IMR-90 (cell line): Measurements from ENCODE around the gene GNA15. TPM values are rescaled to one million over a fixed set of nuclear protein-coding genes. Genes with fewer than 3 reads are reported as not detected.

Source experiments
- ATAC-seq: fragments of 200-7000 bp; cut with Tn5 transposase; 2 replicates; pipeline ENCODE4 v1.9.1; 2020; ENCODE audit warnings: low read depth, mild to moderate bottlenecking, moderate library complexity
- BruUV-seq: library from RNA; stranded (reverse); fragments of 400-500 nt; replicated peaks from 2 replicates; lab custom pipeline; 2021; lab: Mats Ljungman, UMichigan
- CTCF ChIA-PET: fragments of 300-600 bp; formaldehyde crosslinking; extraction: SDS; loops from one replicate; lab custom pipeline; 2021; ENCODE audit warnings: antibody characterized with exemption; lab: Yijun Ruan, JAX
- POLR2A ChIA-PET: fragments of 300-600 bp; sonication (Branson Sonifier 250); formaldehyde crosslinking; loops from one replicate; lab custom pipeline; 2022; ENCODE audit warnings: antibody characterized with exemption; ENCODE audit not compliant: unreplicated experiment; lab: Charles Lee
- DNase-seq: peaks from one replicate; pipeline ENCODE4 v3.0.0; 2013
- H2AFZ ChIP-seq: replicated peaks from 2 replicates; pipeline ENCODE3; 2013; ENCODE audit warnings: low read length, mild to moderate bottlenecking; ENCODE audit not compliant: poor library complexity
- H2AK5ac ChIP-seq: 2 replicates; pipeline ENCODE4 v1.6.1; 2013; ENCODE audit warnings: low read depth, low read length, inconsistent platforms
- H2AK9ac ChIP-seq: replicated peaks from 2 replicates; pipeline ENCODE3; 2013; ENCODE audit warnings: mild to moderate bottlenecking, low read depth, low read length, moderate library complexity; ENCODE audit not compliant: poor library complexity
- H2BK120ac ChIP-seq: 2 replicates; pipeline ENCODE4 v1.6.1; 2013; ENCODE audit warnings: low read depth, low read length, inconsistent platforms
- H2BK15ac ChIP-seq: 3 replicates; pipeline ENCODE4 v1.6.1; 2013; ENCODE audit warnings: low read depth, low read length, inconsistent platforms
- H2BK20ac ChIP-seq: 2 replicates; pipeline ENCODE4 v1.6.1; 2013; ENCODE audit warnings: low read depth, mild to moderate bottlenecking, inconsistent platforms, low read length, moderate library complexity
- H2BK5ac ChIP-seq: 2 replicates; pipeline ENCODE4 v1.6.1; 2013; ENCODE audit warnings: mild to moderate bottlenecking, low read depth, low read length, inconsistent platforms; ENCODE audit not compliant: poor library complexity, severe bottlenecking
- H3K14ac ChIP-seq: replicated peaks from 2 replicates; pipeline ENCODE4 v1.6.1; 2013; ENCODE audit warnings: low read depth, low read length, inconsistent platforms
- H3K18ac ChIP-seq: 2 replicates; pipeline ENCODE4 v1.6.1; 2013; ENCODE audit warnings: low read depth, low read length, control low read depth
- H3K23ac ChIP-seq: 2 replicates; pipeline ENCODE4 v1.6.1; 2013; ENCODE audit warnings: low read depth, low read length, inconsistent platforms
- H3K27ac ChIP-seq: 2 replicates; pipeline ENCODE4 v1.5.1; 2013; ENCODE audit warnings: mild to moderate bottlenecking, control low read depth, low read length; ENCODE audit not compliant: insufficient read depth
- H3K27me3 ChIP-seq: 2 replicates; pipeline ENCODE4 v1.6.1; 2013; ENCODE audit warnings: low read length; ENCODE audit not compliant: control insufficient read depth, insufficient read depth
- H3K36me3 ChIP-seq: 2 replicates; pipeline ENCODE4 v1.6.1; 2013; ENCODE audit warnings: low read length, mixed read lengths; ENCODE audit not compliant: control insufficient read depth, insufficient read depth
- H3K4ac ChIP-seq: 2 replicates; pipeline ENCODE4 v1.6.1; 2013; ENCODE audit warnings: low read depth, low read length, inconsistent platforms
- H3K4me1 ChIP-seq: 2 replicates; pipeline ENCODE4 v1.6.1; 2013; ENCODE audit warnings: low read length, mixed read lengths; ENCODE audit not compliant: control insufficient read depth, insufficient read depth
- H3K4me2 ChIP-seq: 2 replicates; pipeline ENCODE4 v1.6.1; 2013; ENCODE audit warnings: low read depth, mild to moderate bottlenecking, control low read depth, low read length, moderate library complexity
- H3K4me3 ChIP-seq: 2 replicates; pipeline ENCODE4 v1.5.1; 2013; ENCODE audit warnings: low read depth, mild to moderate bottlenecking, control low read depth, low read length, moderate library complexity; ENCODE audit not compliant: insufficient read depth
- H3K56ac ChIP-seq: 2 replicates; pipeline ENCODE4 v1.6.1; 2013; ENCODE audit warnings: low read length, inconsistent platforms; ENCODE audit not compliant: insufficient read depth; ENCODE audit errors: extremely low read depth
- H3K79me1 ChIP-seq, 2 experiments: 2 replicates each; pipeline ENCODE4 v1.6.1; 2013; ENCODE audit warnings: low read length in 2 of 2, inconsistent platforms in 1 of 2, low read depth in 1 of 2
- H3K9ac ChIP-seq: 2 replicates; pipeline ENCODE4 v1.6.1; 2013; ENCODE audit warnings: low read depth, low read length, control low read depth
- H3K9me1 ChIP-seq: 2 replicates; pipeline ENCODE4 v1.6.1; 2013; ENCODE audit warnings: low read length, inconsistent platforms; ENCODE audit not compliant: insufficient read depth
- H3K9me3 ChIP-seq: 2 replicates; pipeline ENCODE4 v1.6.1; 2013; ENCODE audit warnings: low read length; ENCODE audit not compliant: control insufficient read depth, insufficient read depth
- H4K20me1 ChIP-seq: 2 replicates; pipeline ENCODE4 v1.6.1; 2013; ENCODE audit warnings: low read length, inconsistent platforms; ENCODE audit not compliant: insufficient read depth
- H4K5ac ChIP-seq: 2 replicates; pipeline ENCODE4 v1.6.1; 2013; ENCODE audit warnings: mild to moderate bottlenecking, low read depth, low read length, control low read depth
- H4K8ac ChIP-seq, 2 experiments: 2 replicates each; pipeline ENCODE4 v1.6.1; 2013; ENCODE audit warnings: low read depth in 2 of 2, low read length in 2 of 2, control low read depth in 1 of 2, inconsistent platforms in 1 of 2
- H4K91ac ChIP-seq: 2 replicates; pipeline ENCODE4 v1.6.1; 2013; ENCODE audit warnings: low read depth, low read length, inconsistent platforms; ENCODE audit not compliant: insufficient read depth
- CEBPB ChIP-seq: IDR thresholded peaks from 2 replicates; pipeline ENCODE4 v1.6.1; 2012; ENCODE audit warnings: low read depth, low read length, improper control_type of control experiment
- WGBS, 2 experiments: methylation state at CpG; one replicate each; pipeline versions ENCODE4 v1.1.5 to v1.1.7; 2013; ENCODE audit warnings: missing lambda C conversion rate in 2 of 2; ENCODE audit not compliant: insufficient read length in 1 of 2; ENCODE audit errors: extremely low coverage in 2 of 2; 5-methylcytosine and 5-hydroxymethylcytosine counted together
- dilution Hi-C: fragments of 300-500 bp; cut with HindIII; formaldehyde crosslinking; loops from one replicate; pipeline ENCODE4 v1.14.3; 2018; ENCODE audit warnings: low sequenced_read_pairs; ENCODE audit not compliant: unreplicated experiment
- in situ Hi-C: fragments of 300-500 bp; cut with MboI; formaldehyde crosslinking; loops from 3 replicates; pipeline ENCODE4 v1.14.3; 2019; ENCODE audit warnings: low sequenced_read_pairs, inconsistent platforms, mixed read lengths
- intact Hi-C: fragments of 100-400 bp; cut with micrococcal nuclease; formaldehyde crosslinking; loops from 2 replicates; pipeline ENCODE4 v1.10.0; 2022
- polyA plus RNA-seq, 3 experiments: library from polyadenylated mRNA; depleted of rRNA; stranded (reverse); fragments of >200 nt; gene quantifications; 2 replicates each; pipeline ENCODE4 v1.2.3, GENCODE V29; 2012; ENCODE audit warnings: low replicate concordance in 1 of 3
- total RNA-seq: library from RNA; depleted of rRNA; stranded (reverse); fragments of >200 nt; gene quantifications from 2 replicates; pipeline ENCODE4 v1.2.3, GENCODE V29; 2012

Gene GNA15
- total and polyA plus RNA-seq, 2 of the 4 experiments (the other 2 are of a cell fraction) = 0.18 TPM; not detected in 1

DNA sequence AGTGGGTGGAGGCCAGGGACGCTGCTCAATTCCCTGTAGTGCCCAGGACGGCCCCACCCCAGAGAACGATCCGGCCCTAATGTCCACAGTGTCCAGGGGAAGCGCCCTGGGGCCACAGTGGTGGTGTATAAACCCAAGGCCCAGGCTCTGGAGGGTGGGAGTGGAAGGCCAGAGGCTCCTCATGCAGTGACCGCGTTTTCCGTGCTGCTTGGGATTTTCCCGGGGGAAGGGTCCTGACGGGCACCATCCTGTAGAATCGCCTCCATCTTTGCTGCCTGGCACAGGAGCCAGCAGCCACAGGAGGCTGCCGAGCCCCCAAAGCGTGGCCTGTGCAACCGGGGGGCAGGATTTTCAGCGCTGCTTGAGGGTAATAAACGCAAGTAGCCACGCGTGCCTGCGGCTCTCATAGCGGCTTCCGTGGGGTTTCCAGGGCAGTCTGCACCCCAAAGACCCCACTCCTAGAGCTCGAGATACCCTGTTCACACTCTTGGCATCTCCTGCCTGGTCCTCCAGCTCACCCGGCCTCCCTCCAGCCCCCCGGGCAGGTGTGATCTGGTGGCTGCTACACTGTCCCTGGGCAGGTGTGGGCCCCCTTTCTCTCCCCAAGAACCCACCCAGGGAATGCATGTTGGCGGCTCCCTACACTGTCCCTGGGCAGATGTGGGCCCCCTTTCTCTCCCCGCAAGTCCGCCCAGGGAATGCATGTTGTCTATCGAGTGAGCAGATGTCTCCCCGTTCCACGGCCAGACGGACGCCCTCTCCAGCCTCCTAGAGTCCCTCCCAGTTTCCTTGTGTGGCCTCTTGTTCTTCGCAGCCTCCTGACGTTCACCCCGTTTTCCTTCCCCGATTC lies 52.1 kb downstream of the GNA15 start:
- H3K4ac ChIP-seq = no peak overlapping the region
- in situ Hi-C loops = no loop called here
- DNase-seq (no peak), ATAC-seq (no peak)
- H3K56ac ChIP-seq = no peak overlapping the region
- no peak overlapping the region for H3K14ac ChIP-seq
- no peak overlapping the region for H3K4me3 ChIP-seq
- dilution Hi-C loops = no loop called here
- peaks cover 51% of the 10 kb centered on the region for H4K20me1 ChIP-seq
- 90% methylated on average over 17 of the region's 36 CpGs; no CpG with 5 or more reads in 1 of the 2 experiments for WGBS, 2 experiments
- H2BK15ac ChIP-seq = no peak overlapping the region
- peaks cover 9% of the 10 kb centered on the region for H3K4me1 ChIP-seq
- no peak for TF ChIP-seq CEBPB
- H3K18ac ChIP-seq = no peak overlapping the region
- no peak overlapping the region for H2BK20ac ChIP-seq
- no peak overlapping the region for H3K27ac ChIP-seq
- no peak overlapping the region for H2AK9ac ChIP-seq
- peaks cover 3% of the 10 kb centered on the region; the same call in 1 of the 2 replicates for H3K9me1 ChIP-seq
- H2BK5ac ChIP-seq = no peak overlapping the region
- no peak overlapping the region for H4K8ac ChIP-seq
- H3K9me3 ChIP-seq = no peaks in the 10 kb centered on the region
- H3K23ac ChIP-seq = no peak overlapping the region
- ChIA-PET POLR2A (no interaction called here), CTCF (interaction anchor here (0.8 kb wide), 1 partner anchor 14 kb away, joined by 3 read pairs; no protein-coding TSS in a partner anchor)
- BruUV-seq = no TSS peak
- H2AFZ ChIP-seq = no peak overlapping the region
- H3K79me1 ChIP-seq = peaks cover 5 to 57% of the 10 kb centered on the region in 2 experiments; a peak in 2 of 4 replicates
- intact Hi-C loops = no loop called here
- no peaks in the 10 kb centered on the region for H3K27me3 ChIP-seq
- H2BK120ac ChIP-seq = no peak overlapping the region
- H4K5ac ChIP-seq = no peak overlapping the region
- H2AK5ac ChIP-seq = no peak overlapping the region
- H4K91ac ChIP-seq = no peak overlapping the region
- peaks cover 10% of the 10 kb centered on the region for H3K36me3 ChIP-seq
- no peak overlapping the region for H3K9ac ChIP-seq
- H3K4me2 ChIP-seq = no peak overlapping the region
